K562 (cell line): ENCODE measurements around the gene HNRNPLL.

ENCODE experiments used
- ADNP ChIP-seq: fragments of 200-800 bp; sonication (Bioruptor generic); IDR thresholded peaks from 2 replicates; pipeline ENCODE4 v1.6.1; 2016; ENCODE audit warnings: missing genetic modification characterization, missing compliant biosample characterization
- CREB1 ChIP-seq, 2 experiments: sonication (generic) in 1 of 2; formaldehyde crosslinking in 1 of 2; IDR thresholded peaks; 2 replicates each; pipeline versions ENCODE4 v1.6.1 to v1.8.0; 2012 to 2022; ENCODE audit warnings: inconsistent platforms in 1 of 2, mild to moderate bottlenecking in 1 of 2, missing genetic modification reagents in 1 of 2, moderate library complexity in 1 of 2
- CTCF ChIP-seq, 3 experiments: IDR thresholded peaks in 2 of 3; conservative IDR thresholded peaks in 1 of 3; 2 replicates each; pipeline ENCODE4 v1.5.1; 2011 to 2012; ENCODE audit warnings: low read length in 3 of 3, mild to moderate bottlenecking in 3 of 3, control low read depth in 2 of 3, improper control_type of control experiment in 1 of 3, inconsistent platforms in 1 of 3, low read depth in 1 of 3, mixed read lengths in 1 of 3, moderate library complexity in 1 of 3; ENCODE audit not compliant: insufficient read depth in 2 of 3
- HNRNPH1 ChIP-seq: fragments of 200-400 bp; formaldehyde crosslinking; optimal IDR thresholded peaks from 2 replicates; pipeline ENCODE3; 2017; ENCODE audit warnings: low read depth, mild to moderate bottlenecking, low read length, moderate library complexity
- KHSRP ChIP-seq: fragments of 450-650 bp; IDR thresholded peaks from 2 replicates; pipeline ENCODE4 v1.6.1; 2017
- NFIC ChIP-seq: fragments of 450-650 bp; IDR thresholded peaks from 2 replicates; pipeline ENCODE4 v1.6.1; 2017; ENCODE audit warnings: mild to moderate bottlenecking, inconsistent platforms
- POLR2A ChIP-seq: fragments of 450-650 bp; conservative IDR thresholded peaks from 2 replicates; pipeline ENCODE4 v1.6.1; 2016
- RBM34 ChIP-seq: fragments of 200-400 bp; formaldehyde crosslinking; IDR thresholded peaks from 2 replicates; pipeline ENCODE4 v1.6.1; 2018; ENCODE audit warnings: low read length, borderline replicate concordance; ENCODE audit not compliant: insufficient read depth
- SPI1 ChIP-seq: IDR thresholded peaks from 2 replicates; pipeline ENCODE4 v1.6.1; 2011; ENCODE audit warnings: low read depth, low read length, control low read depth, borderline replicate concordance
- SRSF3 ChIP-seq: fragments of 200-400 bp; formaldehyde crosslinking; IDR thresholded peaks from 2 replicates; pipeline ENCODE4 v1.6.1; 2016; ENCODE audit warnings: mild to moderate bottlenecking, low read length, moderate library complexity; ENCODE audit not compliant: insufficient read depth
- U2AF1 ChIP-seq: fragments of 200-400 bp; formaldehyde crosslinking; optimal IDR thresholded peaks from 2 replicates; pipeline ENCODE3; 2017; ENCODE audit warnings: mild to moderate bottlenecking, low read depth, low read length, moderate library complexity
- UBTF ChIP-seq, 2 experiments: IDR thresholded peaks; 2 replicates each; pipeline ENCODE4 v1.6.1; 2012; ENCODE audit warnings: improper control_type of control experiment in 2 of 2, low read depth in 2 of 2, low read length in 2 of 2, borderline replicate concordance in 1 of 2
- ZKSCAN1 ChIP-seq: fragments of 150-350 bp; IDR thresholded peaks from 2 replicates; pipeline ENCODE4 v1.6.1; 2016; ENCODE audit warnings: low read depth, low read length
- ZNF140 ChIP-seq: fragments of 250-450 bp; sonication (Bioruptor Pico); IDR thresholded peaks from 2 replicates; pipeline ENCODE4 v1.8.0; 2021; ENCODE audit warnings: moderate library complexity, mild to moderate bottlenecking, inconsistent platforms

- no peak for TF ChIP-seq NFIC
- no peak for TF ChIP-seq ZNF140 (CRISPR knock-in tag)
- no peak for TF ChIP-seq KHSRP
- TF ChIP-seq SRSF3: no peak
- TF ChIP-seq HNRNPH1: no peak
- TF ChIP-seq CTCF (IDR thresholded peaks at IDR 0.05 in 2 of 3, conservative IDR thresholded peaks at IDR 0.05 in 1 of 3; ENCODE audit: insufficient read depth in 2 of 3, low read depth in 1 of 3, low read length in 3 of 3): no peak
- no peak for TF ChIP-seq RBM34
- no peak for TF ChIP-seq POLR2A
- no peak for TF ChIP-seq U2AF1
- no peak for TF ChIP-seq SPI1
- no peak for TF ChIP-seq UBTF (IDR thresholded peaks at IDR 0.05; ENCODE audit: borderline replicate concordance in 1 of 2, low read depth in 2 of 2, low read length in 2 of 2)
- no peak for TF ChIP-seq CREB1 (IDR thresholded peaks at IDR 0.05)
- no peak for TF ChIP-seq CREB1 (CRISPR knock-in tag; IDR thresholded peaks at IDR 0.05)
- no peak for TF ChIP-seq ADNP
- no peak for TF ChIP-seq ZKSCAN1
These were observed 6.0 kb upstream of the HNRNPLL start for GRCh38 chr2:38608755-38609154.
